ENCODE measurements around the gene ZNF687. TPM values are rescaled to one million over a fixed set of nuclear protein-coding genes. Genes with fewer than 3 reads are reported as not detected.

ZNF687 gene
- total RNA-seq, 1 donor from 2014 or later = 67.9 TPM

DNA sequence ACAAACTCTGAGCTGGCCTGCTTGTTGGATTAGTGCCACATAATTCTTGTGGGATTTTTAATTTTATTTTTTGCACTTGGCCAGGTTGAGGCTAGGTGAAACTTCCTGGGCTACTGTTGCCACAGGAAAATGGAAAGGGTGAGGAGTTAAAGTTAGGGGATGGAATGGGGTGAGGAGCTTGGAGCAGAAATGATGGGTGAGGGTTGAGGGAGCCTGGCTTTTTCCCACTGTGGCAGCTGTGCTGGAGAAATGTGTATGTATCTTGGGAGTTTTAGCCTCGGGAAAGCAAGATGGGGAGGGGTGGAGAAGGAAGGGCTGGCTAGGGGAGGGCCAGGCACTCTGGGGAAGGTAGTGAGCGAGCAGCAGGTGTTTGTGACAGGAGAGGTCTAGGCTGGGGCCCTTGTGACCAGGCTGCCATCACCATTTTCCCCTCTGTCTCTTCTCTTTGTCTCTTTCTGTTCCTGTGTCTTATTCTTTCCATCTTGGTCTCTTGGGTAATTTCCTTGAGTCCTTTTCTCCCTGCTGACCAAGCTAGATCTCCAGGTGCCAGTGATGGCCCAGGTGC, 2.0 kb downstream of the ZNF687 start:
- Histone ChIP-seq H3K9me3 (no peaks in the 10 kb centered on the region), H3K4me1 (peaks cover 6 to 17% of the 10 kb centered on the region in 2 donors), H3K27ac (peak overlapping the region; percentile 97 to 99), H3K27me3 (no peaks in the 10 kb centered on the region), H3K4me3 (peak overlapping the region; percentile 89 to 94), H3K36me3 (peaks cover 39 to 41% of the 10 kb centered on the region in 2 donors)
- DNase-seq (ENCODE audit: low spot score in 2 of 2) = no peak
- intact Hi-C loops (cut with DNase I) = loop anchor here (5.0 kb wide), 1 partner anchor 113 kb away; the partner anchor contains the start of gene PSMB4
- TF ChIP-seq, protein P1, sequence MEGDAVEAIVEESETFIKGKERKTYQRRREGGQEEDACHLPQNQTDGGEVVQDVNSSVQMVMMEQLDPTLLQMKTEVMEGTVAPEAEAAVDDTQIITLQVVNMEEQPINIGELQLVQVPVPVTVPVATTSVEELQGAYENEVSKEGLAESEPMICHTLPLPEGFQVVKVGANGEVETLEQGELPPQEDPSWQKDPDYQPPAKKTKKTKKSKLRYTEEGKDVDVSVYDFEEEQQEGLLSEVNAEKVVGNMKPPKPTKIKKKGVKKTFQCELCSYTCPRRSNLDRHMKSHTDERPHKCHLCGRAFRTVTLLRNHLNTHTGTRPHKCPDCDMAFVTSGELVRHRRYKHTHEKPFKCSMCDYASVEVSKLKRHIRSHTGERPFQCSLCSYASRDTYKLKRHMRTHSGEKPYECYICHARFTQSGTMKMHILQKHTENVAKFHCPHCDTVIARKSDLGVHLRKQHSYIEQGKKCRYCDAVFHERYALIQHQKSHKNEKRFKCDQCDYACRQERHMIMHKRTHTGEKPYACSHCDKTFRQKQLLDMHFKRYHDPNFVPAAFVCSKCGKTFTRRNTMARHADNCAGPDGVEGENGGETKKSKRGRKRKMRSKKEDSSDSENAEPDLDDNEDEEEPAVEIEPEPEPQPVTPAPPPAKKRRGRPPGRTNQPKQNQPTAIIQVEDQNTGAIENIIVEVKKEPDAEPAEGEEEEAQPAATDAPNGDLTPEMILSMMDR (IDR thresholded peaks at IDR 0.05) = no peak

DNA sequence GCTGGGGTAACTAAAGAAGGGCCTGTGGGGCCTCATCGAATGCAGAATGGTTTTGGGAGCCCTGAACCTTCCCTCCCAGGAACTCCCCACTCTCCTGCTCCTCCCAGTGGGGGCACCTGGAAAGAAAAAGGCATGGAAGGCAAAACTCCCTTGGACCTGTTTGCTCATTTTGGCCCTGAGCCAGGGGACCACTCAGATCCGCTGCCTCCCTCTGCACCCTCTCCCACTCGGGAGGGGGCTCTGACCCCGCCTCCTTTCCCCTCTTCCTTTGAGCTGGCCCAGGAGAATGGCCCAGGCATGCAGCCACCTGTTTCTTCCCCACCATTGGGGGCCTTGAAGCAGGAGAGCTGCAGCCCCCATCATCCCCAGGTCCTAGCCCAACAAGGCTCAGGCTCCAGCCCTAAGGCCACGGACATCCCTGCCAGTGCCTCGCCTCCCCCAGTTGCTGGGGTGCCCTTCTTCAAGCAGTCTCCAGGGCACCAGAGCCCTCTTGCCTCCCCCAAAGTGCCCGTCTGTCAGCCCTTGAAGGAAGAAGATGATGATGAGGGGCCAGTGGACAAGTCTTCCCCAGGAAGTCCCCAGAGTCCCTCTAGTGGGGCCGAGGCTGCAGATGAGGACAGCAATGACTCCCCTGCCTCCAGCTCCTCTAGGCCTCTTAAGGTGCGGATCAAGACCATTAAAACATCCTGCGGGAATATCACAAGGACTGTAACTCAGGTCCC, 4.7 kb downstream of the ZNF687 start:
- TF ChIP-seq, protein P1 (IDR thresholded peaks at IDR 0.05) = no peak
- intact Hi-C loops (cut with DNase I) = no loop called here
- no peak for DNase-seq (ENCODE audit: low spot score in 2 of 2)
- Histone ChIP-seq H3K4me1 (peaks cover 6 to 12% of the 10 kb centered on the region in 2 donors), H3K4me3 (no peak overlapping the region), H3K27ac (no peak overlapping the region), H3K9me3 (no peaks in the 10 kb centered on the region), H3K36me3 (peaks cover 58 to 67% of the 10 kb centered on the region in 2 donors), H3K27me3 (no peaks in the 10 kb centered on the region)

DNA sequence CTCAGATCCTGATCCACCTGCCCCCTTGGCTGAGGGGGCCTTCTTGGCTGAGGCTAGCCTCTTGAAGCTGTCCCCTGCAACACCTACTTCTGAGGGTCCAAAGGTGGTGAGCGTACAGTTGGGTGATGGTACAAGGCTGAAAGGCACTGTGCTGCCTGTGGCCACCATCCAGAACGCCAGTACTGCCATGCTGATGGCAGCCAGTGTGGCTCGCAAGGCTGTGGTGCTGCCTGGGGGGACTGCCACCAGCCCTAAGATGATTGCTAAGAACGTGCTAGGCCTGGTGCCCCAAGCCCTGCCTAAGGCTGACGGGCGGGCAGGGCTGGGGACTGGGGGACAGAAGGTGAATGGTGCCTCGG, 5.2 kb downstream of the ZNF687 start:
- no peak for DNase-seq (ENCODE audit: low spot score in 2 of 2)
- Histone ChIP-seq H3K27me3 (no peaks in the 10 kb centered on the region), H3K4me1 (peaks cover 6 to 12% of the 10 kb centered on the region in 2 donors), H3K36me3 (peaks cover 62 to 70% of the 10 kb centered on the region in 2 donors), H3K4me3 (no peak overlapping the region), H3K9me3 (no peaks in the 10 kb centered on the region), H3K27ac (no peak overlapping the region)
- TF ChIP-seq, protein P1 (IDR thresholded peaks at IDR 0.05) = no peak
- intact Hi-C loops (cut with DNase I) = no loop called here

DNA sequence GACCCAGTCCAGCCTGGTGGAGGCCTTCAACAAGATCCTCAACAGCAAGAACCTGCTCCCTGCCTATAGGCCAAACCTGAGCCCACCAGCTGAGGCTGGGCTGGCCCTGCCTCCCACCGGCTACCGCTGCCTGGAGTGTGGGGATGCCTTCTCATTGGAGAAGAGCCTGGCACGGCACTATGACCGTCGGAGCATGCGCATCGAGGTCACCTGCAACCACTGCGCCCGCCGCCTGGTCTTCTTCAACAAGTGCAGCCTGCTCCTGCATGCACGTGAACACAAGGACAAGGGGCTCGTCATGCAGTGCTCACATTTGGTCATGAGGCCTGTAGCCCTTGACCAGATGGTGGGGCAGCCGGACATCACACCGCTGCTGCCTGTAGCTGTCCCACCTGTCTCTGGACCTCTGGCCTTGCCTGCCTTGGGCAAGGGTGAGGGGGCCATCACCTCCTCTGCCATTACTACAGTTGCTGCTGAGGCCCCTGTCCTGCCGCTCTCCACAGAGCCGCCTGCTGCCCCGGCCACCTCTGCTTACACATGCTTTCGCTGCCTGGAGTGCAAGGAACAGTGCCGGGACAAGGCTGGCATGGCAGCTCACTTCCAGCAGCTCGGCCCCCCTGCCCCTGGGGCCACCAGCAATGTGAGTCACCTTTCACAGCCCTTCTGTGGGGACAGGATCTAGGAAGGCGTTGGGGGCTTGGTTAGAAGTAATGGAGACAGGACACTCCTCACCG, 5.8 kb downstream of the ZNF687 start:
- intact Hi-C loops (cut with DNase I) = no loop called here
- H3K9me3 ChIP-seq = no peaks in the 10 kb centered on the region
- H3K36me3 ChIP-seq = peaks cover 68 to 77% of the 10 kb centered on the region in 2 donors

DNA sequence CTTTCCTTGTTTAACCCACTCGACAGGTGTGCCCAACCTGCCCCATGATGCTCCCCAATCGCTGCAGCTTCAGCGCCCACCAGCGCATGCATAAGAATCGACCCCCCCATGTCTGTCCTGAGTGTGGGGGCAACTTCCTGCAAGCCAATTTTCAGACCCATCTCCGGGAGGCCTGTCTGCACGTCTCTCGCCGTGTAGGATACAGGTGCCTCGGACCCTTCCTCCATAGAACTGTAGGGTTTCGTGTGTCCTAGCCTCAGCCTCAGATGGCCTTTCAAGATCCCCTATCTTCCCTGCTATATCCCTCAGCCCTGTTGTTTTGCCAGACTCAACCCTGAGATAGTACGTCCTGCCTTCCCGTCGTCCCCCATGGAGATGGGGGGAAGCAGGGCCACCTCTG, 6.4 kb downstream of the ZNF687 start:
- no peak for DNase-seq (ENCODE audit: low spot score in 2 of 2)
- Histone ChIP-seq H3K27me3 (no peaks in the 10 kb centered on the region), H3K4me3 (no peak overlapping the region), H3K9me3 (no peaks in the 10 kb centered on the region), H3K36me3 (peaks cover 74 to 82% of the 10 kb centered on the region in 2 donors), H3K27ac (no peak overlapping the region), H3K4me1 (peaks cover 2 to 10% of the 10 kb centered on the region in 2 donors)
- intact Hi-C loops (cut with DNase I) = no loop called here
- TF ChIP-seq, protein P1 (IDR thresholded peaks at IDR 0.05) = no peak

More for the DNA sequence above, 5.8 kb downstream of the ZNF687 start:
- TF ChIP-seq, protein P1 (IDR thresholded peaks at IDR 0.05) = no peak
- H3K4me1 ChIP-seq = peaks cover 6 to 12% of the 10 kb centered on the region in 2 donors
- H3K4me3 ChIP-seq = no peak overlapping the region
- H3K27me3 ChIP-seq = no peaks in the 10 kb centered on the region
- H3K27ac ChIP-seq = no peak overlapping the region
- DNase-seq (ENCODE audit: low spot score in 2 of 2) = no peak
